ENCODE data around the gene GOLGA6L10. TPM values are rescaled to one million over a fixed set of nuclear protein-coding genes. Genes with fewer than 3 reads are reported as not detected.

GOLGA6L10 gene
- total RNA-seq, 1 experiment from 2014 or later: 1.9 TPM

DNA sequence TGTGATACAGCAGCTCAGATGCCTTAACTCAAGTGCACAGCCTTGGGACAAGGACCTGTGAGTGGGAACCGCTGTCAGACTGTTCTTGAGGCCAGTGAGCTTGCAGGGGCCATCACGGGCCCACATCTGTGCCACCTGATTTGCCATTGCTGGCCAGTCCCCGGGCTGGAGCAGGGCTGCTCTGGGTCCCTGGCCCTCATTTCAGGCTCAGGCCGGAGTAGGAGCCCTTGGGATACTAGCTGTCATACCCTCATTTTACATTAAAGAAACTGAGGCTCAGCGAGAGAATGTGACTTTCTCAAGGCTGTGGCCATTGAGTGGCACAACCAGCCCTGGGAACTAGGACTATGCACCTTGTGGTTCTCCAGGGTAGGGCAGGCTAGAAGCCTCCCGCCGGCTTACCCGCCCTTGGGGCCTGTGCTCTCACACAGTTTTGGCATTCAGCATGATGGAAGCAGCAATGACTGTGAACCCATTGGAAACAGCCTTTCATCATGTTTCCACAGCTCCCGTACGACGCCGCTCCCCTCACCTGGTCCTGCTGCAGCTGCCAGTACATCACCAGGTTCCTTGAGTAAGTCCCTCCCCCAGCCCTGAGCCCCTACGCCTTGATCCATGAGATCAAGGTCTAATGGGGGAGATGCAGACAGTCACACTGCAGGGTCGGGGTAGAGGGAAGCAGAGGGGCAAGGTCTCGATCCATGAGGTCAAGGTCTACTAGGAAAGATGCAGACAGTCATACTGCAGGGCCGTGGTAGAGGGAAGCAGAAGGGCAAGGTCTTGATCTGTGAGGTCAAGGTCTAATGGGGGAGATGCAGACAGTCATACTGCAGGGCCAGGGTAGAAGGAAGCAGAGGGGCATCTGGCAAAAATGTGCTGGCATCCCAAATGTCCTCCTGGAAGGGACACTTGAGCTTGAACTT lies 42.2 kb downstream of the GOLGA6L10 start:
- H3K4me1 Mint-ChIP-seq (ENCODE audit: insufficient read depth, unreplicated experiment): no peaks in the 10 kb centered on the region
- H3K36me3 Mint-ChIP-seq (ENCODE audit: insufficient read depth, unreplicated experiment): no peaks in the 10 kb centered on the region
- H3K9me3 Mint-ChIP-seq (ENCODE audit: unreplicated experiment): peaks cover 15% of the 10 kb centered on the region
- DNase-seq (ENCODE audit: unreplicated experiment): no peak
- TF ChIP-seq, protein P1, sequence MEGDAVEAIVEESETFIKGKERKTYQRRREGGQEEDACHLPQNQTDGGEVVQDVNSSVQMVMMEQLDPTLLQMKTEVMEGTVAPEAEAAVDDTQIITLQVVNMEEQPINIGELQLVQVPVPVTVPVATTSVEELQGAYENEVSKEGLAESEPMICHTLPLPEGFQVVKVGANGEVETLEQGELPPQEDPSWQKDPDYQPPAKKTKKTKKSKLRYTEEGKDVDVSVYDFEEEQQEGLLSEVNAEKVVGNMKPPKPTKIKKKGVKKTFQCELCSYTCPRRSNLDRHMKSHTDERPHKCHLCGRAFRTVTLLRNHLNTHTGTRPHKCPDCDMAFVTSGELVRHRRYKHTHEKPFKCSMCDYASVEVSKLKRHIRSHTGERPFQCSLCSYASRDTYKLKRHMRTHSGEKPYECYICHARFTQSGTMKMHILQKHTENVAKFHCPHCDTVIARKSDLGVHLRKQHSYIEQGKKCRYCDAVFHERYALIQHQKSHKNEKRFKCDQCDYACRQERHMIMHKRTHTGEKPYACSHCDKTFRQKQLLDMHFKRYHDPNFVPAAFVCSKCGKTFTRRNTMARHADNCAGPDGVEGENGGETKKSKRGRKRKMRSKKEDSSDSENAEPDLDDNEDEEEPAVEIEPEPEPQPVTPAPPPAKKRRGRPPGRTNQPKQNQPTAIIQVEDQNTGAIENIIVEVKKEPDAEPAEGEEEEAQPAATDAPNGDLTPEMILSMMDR (IDR thresholded peaks at IDR 0.05; ENCODE audit: unreplicated experiment): no peak
- intact Hi-C loops (cut with micrococcal nuclease): no loop called here
- no TSS peak for BruUV-seq (replicated peaks)
- peaks cover 18% of the 10 kb centered on the region for H3K27me3 Mint-ChIP-seq (ENCODE audit: insufficient read depth, unreplicated experiment)
- H3K27ac Mint-ChIP-seq (ENCODE audit: low read depth, unreplicated experiment): no peak overlapping the region
- CTCF ChIA-PET: interaction anchor here (0.8 kb wide), 1 partner anchor 457 kb away, joined by 3 read pairs; no protein-coding TSS in a partner anchor
- H3K4me3 Mint-ChIP-seq (ENCODE audit: unreplicated experiment): no peak overlapping the region
- POLR2A ChIA-PET: no interaction called here

DNA sequence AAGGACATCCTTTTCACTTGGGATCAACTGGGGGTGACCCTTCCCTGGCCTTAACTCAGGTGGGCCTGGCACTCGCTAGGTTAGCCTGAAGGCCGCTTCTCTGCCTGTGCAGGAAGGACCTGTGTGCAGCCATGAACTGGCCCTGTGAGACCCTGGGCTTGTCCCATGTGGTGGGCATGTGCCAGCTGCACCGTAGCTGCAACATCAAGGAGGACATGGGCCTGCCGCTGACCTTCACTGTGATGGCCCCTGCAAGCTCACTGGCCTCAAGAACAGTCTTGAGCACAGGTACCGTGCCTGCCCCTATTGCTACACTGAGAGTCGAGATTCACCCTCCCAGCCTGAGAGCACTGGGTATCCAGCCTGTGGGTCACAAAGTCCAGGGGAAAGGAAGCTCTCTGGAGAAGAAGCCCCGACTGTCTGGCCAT lies 43.6 kb downstream of the GOLGA6L10 start:
- Mint-ChIP-seq H3K9me3 (ENCODE audit: unreplicated experiment) (peaks cover 6% of the 10 kb centered on the region), H3K36me3 (ENCODE audit: insufficient read depth, unreplicated experiment) (no peaks in the 10 kb centered on the region), H3K4me1 (ENCODE audit: insufficient read depth, unreplicated experiment) (peaks cover 9% of the 10 kb centered on the region), H3K27me3 (ENCODE audit: insufficient read depth, unreplicated experiment) (peaks cover 5% of the 10 kb centered on the region), H3K4me3 (ENCODE audit: unreplicated experiment) (no peak overlapping the region), H3K27ac (ENCODE audit: low read depth, unreplicated experiment) (no peak overlapping the region)
- DNase-seq (ENCODE audit: unreplicated experiment): no peak
- POLR2A ChIA-PET: no interaction called here
- intact Hi-C loops (cut with micrococcal nuclease): no loop called here
- TF ChIP-seq, protein P1 (IDR thresholded peaks at IDR 0.05; ENCODE audit: unreplicated experiment): no peak
- CTCF ChIA-PET: no interaction called here
- no TSS peak for BruUV-seq (replicated peaks)

GRCh38 chr15:82304778-82305090 lies 44.5 kb downstream of the GOLGA6L10 start:
- no peaks in the 10 kb centered on the region for H3K27me3 Mint-ChIP-seq (ENCODE audit: insufficient read depth, unreplicated experiment)
- no peaks in the 10 kb centered on the region for H3K9me3 Mint-ChIP-seq (ENCODE audit: unreplicated experiment)
- ChIA-PET CTCF (no interaction called here), POLR2A (no interaction called here)
- no peak overlapping the region for H3K4me3 Mint-ChIP-seq (ENCODE audit: unreplicated experiment)
- no TSS peak for BruUV-seq (replicated peaks)
- H3K36me3 Mint-ChIP-seq (ENCODE audit: insufficient read depth, unreplicated experiment): no peaks in the 10 kb centered on the region
- intact Hi-C loops (cut with micrococcal nuclease): no loop called here
- TF ChIP-seq, protein P1 (IDR thresholded peaks at IDR 0.05; ENCODE audit: unreplicated experiment): no peak
- no peak for DNase-seq (ENCODE audit: unreplicated experiment)
- peaks cover 15% of the 10 kb centered on the region for H3K4me1 Mint-ChIP-seq (ENCODE audit: insufficient read depth, unreplicated experiment)
- no peak overlapping the region for H3K27ac Mint-ChIP-seq (ENCODE audit: low read depth, unreplicated experiment)

GRCh38 chr15:82303956-82304777 lies 45.1 kb downstream of the GOLGA6L10 start:
- no TSS peak for BruUV-seq (replicated peaks)
- DNase-seq (ENCODE audit: unreplicated experiment): no peak
- Mint-ChIP-seq H3K36me3 (ENCODE audit: insufficient read depth, unreplicated experiment) (no peaks in the 10 kb centered on the region), H3K27ac (ENCODE audit: low read depth, unreplicated experiment) (no peak overlapping the region), H3K9me3 (ENCODE audit: unreplicated experiment) (no peaks in the 10 kb centered on the region), H3K4me3 (ENCODE audit: unreplicated experiment) (no peak overlapping the region), H3K4me1 (ENCODE audit: insufficient read depth, unreplicated experiment) (peaks cover 15% of the 10 kb centered on the region), H3K27me3 (ENCODE audit: insufficient read depth, unreplicated experiment) (no peaks in the 10 kb centered on the region)
- intact Hi-C loops (cut with micrococcal nuclease): no loop called here
- TF ChIP-seq, protein P1 (IDR thresholded peaks at IDR 0.05; ENCODE audit: unreplicated experiment): no peak
- ChIA-PET CTCF (no interaction called here), POLR2A (no interaction called here)

Data from MCF 10A (cell line).